K562 (cell line): Measurements from ENCODE around the gene MYOT. TPM values are rescaled to one million over a fixed set of nuclear protein-coding genes. Genes with fewer than 3 reads are reported as not detected.

Source experiments
- ATAC-seq: fragments of 200-7000 bp; cut with Tn5 transposase; 3 replicates; pipeline ENCODE4 v1.9.1; 2020; ENCODE audit warnings: moderate library complexity
- BruUV-seq: library from RNA; stranded (reverse); fragments of 400-500 nt; replicated peaks from 2 replicates; lab custom pipeline; 2021; lab: Mats Ljungman, UMichigan
- CTCF ChIA-PET: fragments of 300-600 bp; formaldehyde crosslinking; extraction: SDS; loops from one replicate; lab custom pipeline; 2021; ENCODE audit warnings: low intra/inter-chr PET ratio; lab: Yijun Ruan, JAX
- POLR2A ChIA-PET: fragments of 300-600, 350-650 bp; sonication (Branson Sonifier 250); formaldehyde crosslinking; extraction: SDS; loops from one replicate; lab custom pipeline; 2021; ENCODE audit warnings: antibody characterized with exemption, inconsistent platforms; lab: Yijun Ruan, JAX
- DNase-seq, 4 experiments: peaks; one replicate each; pipeline versions ENCODE4 v3.0.0 to v3.0.0-alpha.2; 2011 to 2018; ENCODE audit warnings: low spot score in 3 of 4, mixed read lengths in 3 of 4; ENCODE audit errors: extremely low read depth in 1 of 4
- FAIRE-seq: peaks from 2 replicates; lab custom pipeline; 2011; peaks lifted over from hg19 to GRCh38; lab: Jason Lieb, UNC
- H2AFZ ChIP-seq: 2 replicates; pipeline ENCODE4 v1.6.0; 2011; ENCODE audit warnings: low read depth, low read length, control low read depth, inconsistent platforms
- H3K27ac ChIP-seq: fragments of 200-600 bp; 3 replicates; pipeline ENCODE4 v1.8.0; 2011; ENCODE audit warnings: low read depth, mild to moderate bottlenecking, control low read depth, inconsistent platforms, low read length, moderate library complexity, mixed read lengths; ENCODE audit errors: extremely low read depth
- H3K27me3 ChIP-seq, 2 experiments: fragments of 300-600 bp in 1 of 2; 2 replicates in 1 of 2; 3 replicates in 1 of 2; pipeline versions ENCODE4 v1.6.0 to v1.8.0; 2011; ENCODE audit warnings: inconsistent platforms in 2 of 2, low read length in 2 of 2, mild to moderate bottlenecking in 1 of 2, mixed read lengths in 1 of 2, moderate library complexity in 1 of 2; ENCODE audit not compliant: control insufficient read depth in 2 of 2, insufficient read depth in 2 of 2
- H3K36me3 ChIP-seq: fragments of 300-600 bp; 3 replicates; pipeline ENCODE4 v1.8.0; 2011; ENCODE audit warnings: mild to moderate bottlenecking, low read length, inconsistent platforms; ENCODE audit not compliant: control insufficient read depth, insufficient read depth
- H3K4me1 ChIP-seq, 2 experiments: fragments of 200-600 bp in 1 of 2; replicated peaks in 1 of 2; 2 replicates in 1 of 2; 3 replicates in 1 of 2; pipeline versions ENCODE4 v1.5.1 to v1.8.0; 2011; ENCODE audit warnings: inconsistent platforms in 2 of 2, low read length in 2 of 2, mild to moderate bottlenecking in 1 of 2, mixed read lengths in 1 of 2, moderate library complexity in 1 of 2; ENCODE audit not compliant: control insufficient read depth in 2 of 2, insufficient read depth in 2 of 2
- H3K4me2 ChIP-seq: 2 replicates; pipeline ENCODE4 v1.6.1; 2011; ENCODE audit warnings: low read length, control low read depth, inconsistent platforms, mixed read lengths; ENCODE audit not compliant: insufficient read depth
- H3K4me3 ChIP-seq: fragments of 200-600 bp; sonication (generic), shearing (Covaris generic); 2 replicates; pipeline ENCODE4 v1.5.1; 2016; ENCODE audit warnings: control low read depth, inconsistent platforms
- H3K79me2 ChIP-seq: fragments of 200-600 bp; 3 replicates; pipeline ENCODE4 v1.8.0; 2011; ENCODE audit warnings: low read length, inconsistent platforms; ENCODE audit not compliant: control insufficient read depth, insufficient read depth
- H3K9ac ChIP-seq, 2 experiments: 2 replicates each; pipeline versions ENCODE4 v1.6.0 to v1.6.1; 2011; ENCODE audit warnings: low read depth in 2 of 2, low read length in 2 of 2, control low read depth in 1 of 2, inconsistent platforms in 1 of 2, mild to moderate bottlenecking in 1 of 2, mixed read lengths in 1 of 2; ENCODE audit not compliant: insufficient read depth in 1 of 2
- H3K9me1 ChIP-seq: one replicate; pipeline ENCODE4 v1.6.0; 2011; ENCODE audit warnings: inconsistent platforms, mild to moderate bottlenecking, low read length, moderate library complexity; ENCODE audit not compliant: control insufficient read depth, insufficient read depth
- H3K9me3 ChIP-seq: replicated peaks from 2 replicates; pipeline ENCODE4 v1.5.1; 2011; ENCODE audit warnings: low read depth, low read length, inconsistent platforms; ENCODE audit not compliant: control insufficient read depth, insufficient read depth
- H4K20me1 ChIP-seq: replicated peaks from 2 replicates; pipeline ENCODE4 v1.6.1; 2011; ENCODE audit warnings: low read length, inconsistent platforms, mixed read lengths; ENCODE audit not compliant: control insufficient read depth, insufficient read depth
- GTF2F1 ChIP-seq: IDR thresholded peaks from 2 replicates; pipeline ENCODE4 v1.6.1; 2011; ENCODE audit warnings: low read depth, low read length, improper control_type of control experiment
- HEY1 ChIP-seq: fragments of 250-450 bp; sonication (Bioruptor Pico); IDR thresholded peaks from 2 replicates; pipeline ENCODE4 v1.5.0; 2020; ENCODE audit warnings: mild to moderate bottlenecking, moderate library complexity, borderline replicate concordance
- POLR3A ChIP-seq: IDR thresholded peaks from 2 replicates; pipeline ENCODE4 v1.6.1; 2011; ENCODE audit warnings: borderline replicate concordance, mild to moderate bottlenecking, moderate library complexity; ENCODE audit not compliant: insufficient read length, insufficient read depth; ENCODE audit errors: extremely low read depth
- SIN3B ChIP-seq: fragments of 450-650 bp; IDR thresholded peaks from 2 replicates; pipeline ENCODE4 v1.6.1; 2017; ENCODE audit warnings: low read depth, mild to moderate bottlenecking, moderate library complexity
- SUPT5H ChIP-seq: fragments of 450-650 bp; IDR thresholded peaks from 2 replicates; pipeline ENCODE4 v1.6.1; 2016
- TAF1 ChIP-seq: IDR thresholded peaks from 2 replicates; pipeline ENCODE4 v1.6.1; 2011; ENCODE audit warnings: mild to moderate bottlenecking, low read length, moderate library complexity; ENCODE audit not compliant: insufficient read depth, control insufficient read depth, severe bottlenecking; ENCODE audit errors: extremely low read depth
- TARDBP ChIP-seq: fragments of 450-650 bp; IDR thresholded peaks from 2 replicates; pipeline ENCODE4 v1.6.1; 2016
- TCF7 ChIP-seq: sonication (generic); IDR thresholded peaks from 2 replicates; pipeline ENCODE4 v1.6.1; 2016; ENCODE audit warnings: antibody characterized with exemption, borderline replicate concordance
- U2AF2 ChIP-seq: fragments of 200-400 bp; formaldehyde crosslinking; optimal IDR thresholded peaks from 2 replicates; pipeline ENCODE3; 2017; ENCODE audit warnings: low read depth, mild to moderate bottlenecking, low read length
- ZNF444 ChIP-seq: fragments of 250-450 bp; sonication (Bioruptor Pico); IDR thresholded peaks from 2 replicates; pipeline ENCODE4 v1.4.0; 2020; ENCODE audit warnings: mild to moderate bottlenecking, moderate library complexity
- WGBS: fragments of 100-300 bp; shearing (Covaris generic); methylation state at CpG from one replicate; pipeline ENCODE4 v1.1.6; 2016; ENCODE audit warnings: low coverage, mixed read lengths; ENCODE audit not compliant: insufficient coverage; ENCODE audit errors: missing lambda C conversion rate; 5-methylcytosine and 5-hydroxymethylcytosine counted together
- in situ Hi-C: fragments of 300-500 bp; cut with MboI; formaldehyde crosslinking; loops from 4 replicates; pipeline ENCODE4 v1.15.0; 2018; ENCODE audit warnings: inconsistent platforms, mixed read lengths
- intact Hi-C: fragments of 100-400 bp; cut with micrococcal nuclease; formaldehyde crosslinking; loops from 2 replicates; pipeline ENCODE4 v1.14.2; 2022
- polyA plus RNA-seq, 8 experiments: library from polyadenylated mRNA; depleted of rRNA in 4 of 8; stranded (reverse) in 5 of 8; unstranded in 3 of 8; fragments of >200 nt; fragmentation: Nextera tagmentation in 2 of 8; fragmentation: Illumina TruSeq in 1 of 8; extraction: Ambion mirVana in 2 of 8; extraction: Trizol in 1 of 8; gene quantifications; 2 replicates each; pipeline versions ENCODE4 v1.2.1 to v1.2.3, GENCODE V29; 2011 to 2014; ENCODE audit warnings: inconsistent platforms in 1 of 8, missing spikeins in 1 of 8
- total RNA-seq, 7 experiments: library from RNA; depleted of rRNA in 6 of 7; stranded (reverse); fragments of >200 nt in 6 of 7; fragmentation: Illumina TruSeq in 2 of 7; extraction: Trizol in 2 of 7; gene quantifications; 2 replicates each; pipeline versions ENCODE4 v1.2.1 to v1.2.3, GENCODE V29; 2011 to 2021; ENCODE audit warnings: low replicate concordance in 1 of 7
- TF ChIP-seq, protein P1 (sequence below): fragments of 450-650 bp; formaldehyde crosslinking; IDR thresholded peaks from 2 replicates; pipeline ENCODE4 v1.4.0; 2022; ENCODE audit warnings: missing genetic modification characterization

Gene MYOT
- total and polyA plus RNA-seq, 9 of the 15 experiments (the other 6 are each of a cell fraction or from before 2014, with no cell fraction given) = 0.24 to 0.38 TPM; not detected in 7

DNA sequence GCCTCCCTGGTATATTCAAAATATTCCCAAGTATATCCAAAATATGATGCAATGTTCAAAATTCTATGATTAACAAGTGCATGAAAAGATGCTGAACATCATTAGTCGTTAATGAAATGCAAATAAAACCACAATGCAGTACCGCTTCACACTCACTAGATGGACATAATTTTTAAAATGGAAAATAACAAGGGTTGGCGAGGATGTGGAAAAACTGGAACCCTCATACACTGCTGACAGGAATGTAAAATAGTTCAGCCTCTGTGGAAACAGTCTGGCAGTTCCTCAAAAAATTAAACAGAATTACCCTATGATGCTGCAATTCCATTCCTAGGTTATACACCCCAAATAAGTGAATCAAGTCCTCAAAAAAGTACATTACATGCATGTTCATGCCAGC, 36.1 kb upstream of the MYOT start:
- Histone ChIP-seq H3K9me1 (no peaks in the 10 kb centered on the region), H3K4me2 (no peak overlapping the region), H3K4me1 (no peaks in the 10 kb centered on the region; a peak in 1 of 5 replicates), H3K27me3 (peaks cover 3 to 9% of the 10 kb centered on the region in 2 experiments; a peak in 2 of 5 replicates), H3K79me2 (no peaks in the 10 kb centered on the region), H3K9ac (no peak overlapping the region), H3K36me3 (no peaks in the 10 kb centered on the region), H3K9me3 (no peaks in the 10 kb centered on the region), H4K20me1 (no peaks in the 10 kb centered on the region), H2AFZ (no peak overlapping the region), H3K4me3 (no peak overlapping the region), H3K27ac (no peak overlapping the region)
- no peak for TF ChIP-seq SUPT5H
- TF ChIP-seq TAF1 = no peak
- TF ChIP-seq HEY1 (CRISPR knock-in tag) = no peak
- no peak for TF ChIP-seq SIN3B
- TF ChIP-seq POLR3A = no peak
- TF ChIP-seq, protein P1, sequence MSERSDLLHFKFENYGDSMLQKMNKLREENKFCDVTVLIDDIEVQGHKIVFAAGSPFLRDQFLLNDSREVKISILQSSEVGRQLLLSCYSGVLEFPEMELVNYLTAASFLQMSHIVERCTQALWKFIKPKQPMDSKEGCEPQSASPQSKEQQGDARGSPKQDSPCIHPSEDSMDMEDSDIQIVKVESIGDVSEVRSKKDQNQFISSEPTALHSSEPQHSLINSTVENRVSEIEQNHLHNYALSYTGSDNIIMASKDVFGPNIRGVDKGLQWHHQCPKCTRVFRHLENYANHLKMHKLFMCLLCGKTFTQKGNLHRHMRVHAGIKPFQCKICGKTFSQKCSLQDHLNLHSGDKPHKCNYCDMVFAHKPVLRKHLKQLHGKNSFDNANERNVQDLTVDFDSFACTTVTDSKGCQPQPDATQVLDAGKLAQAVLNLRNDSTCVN (CRISPR knock-in tag) = no peak
- no peak for TF ChIP-seq TCF7
- TF ChIP-seq TARDBP = no peak
- TF ChIP-seq U2AF2 = no peak
- no peak for TF ChIP-seq GTF2F1
- TF ChIP-seq ZNF444 = no peak
- no peak for ATAC-seq
- DNase-seq = no peak
- no TSS peak for BruUV-seq
- in situ Hi-C loops (no loop called here), intact Hi-C loops (no loop called here)
- peak; percentile 6 for FAIRE-seq
- ChIA-PET POLR2A (interaction anchor here (0.6 kb wide), 1 partner anchor 1502 kb away, joined by 3 read pairs; no protein-coding TSS in a partner anchor), CTCF (no interaction called here)
- 4% methylated on average over 3 of the region's 3 CpGs for WGBS
